ENCODE measurements around the gene PPARA. TPM values are rescaled to one million over a fixed set of nuclear protein-coding genes. Genes with fewer than 3 reads are reported as not detected.

Gene PPARA
- 10 to 100 TPM in 1 of 2 experiments, 1 to 10 TPM in 1; 9.1 to 11.8 TPM for total RNA-seq

GRCh38 chr22:46150034-46150654 is at the start of gene PPARA:
Gene PPARA (plus strand): TSS chr22:46150526. CDS start chr22:46198384, 47,858 bp downstream.
- CTCF ChIA-PET = interaction anchor here (1.3 kb wide), 1 partner anchor 144 kb away, joined by 4 read pairs; no protein-coding TSS in a partner anchor
- intact Hi-C loops (cut with micrococcal nuclease) = no loop called here
- DNase-seq = peak; percentile 83
- peak; percentile 87 for ATAC-seq
- Mint-ChIP-seq H3K4me1 (ENCODE audit: low read depth) (peaks cover 13% of the 10 kb centered on the region), H3K27ac (peak within 1 kb of the TSS; percentile 57), H3K27me3 (peaks cover 7% of the 10 kb centered on the region), H3K36me3 (ENCODE audit: low read depth) (peaks cover 10% of the 10 kb centered on the region), H3K9me3 (no peaks in the 10 kb centered on the region), H3K4me3 (peak within 1 kb of the TSS; percentile 75)
- TF ChIP-seq CTCF (IDR thresholded peaks at IDR 0.05) = no peak
- POLR2A ChIA-PET = interaction anchor here (0.6 to 1.8 kb wide), 3 partner anchors 100 to 969 kb away, joined by 3 to 7 read pairs (median 3); partner anchors contain the start of gene GTSE1

GRCh38 chr22:46102159-46102558 is 48.2 kb upstream of the PPARA start:
- Mint-ChIP-seq H3K9me3 (no peaks in the 10 kb centered on the region), H3K4me1 (ENCODE audit: low read depth) (no peaks in the 10 kb centered on the region), H3K27me3 (no peaks in the 10 kb centered on the region), H3K4me3 (no peak overlapping the region), H3K27ac (no peak overlapping the region), H3K36me3 (ENCODE audit: low read depth) (no peaks in the 10 kb centered on the region)
- intact Hi-C loops (cut with micrococcal nuclease) = no loop called here
- no peak for TF ChIP-seq CTCF (IDR thresholded peaks at IDR 0.05)
- DNase-seq = no peak
- CTCF ChIA-PET = no interaction called here
- no peak for ATAC-seq
- POLR2A ChIA-PET = no interaction called here

GRCh38 chr22:46102752-46103151 is 47.6 kb upstream of the PPARA start:
- no peak overlapping the region for H3K4me3 Mint-ChIP-seq
- H3K36me3 Mint-ChIP-seq (ENCODE audit: low read depth) = no peaks in the 10 kb centered on the region
- DNase-seq = no peak
- no peaks in the 10 kb centered on the region for H3K9me3 Mint-ChIP-seq
- no peak overlapping the region for H3K27ac Mint-ChIP-seq
- no peak for TF ChIP-seq CTCF (IDR thresholded peaks at IDR 0.05)
- no peaks in the 10 kb centered on the region for H3K4me1 Mint-ChIP-seq (ENCODE audit: low read depth)
- intact Hi-C loops (cut with micrococcal nuclease) = no loop called here
- no peak for ATAC-seq
- ChIA-PET POLR2A (no interaction called here), CTCF (no interaction called here)
- H3K27me3 Mint-ChIP-seq = no peaks in the 10 kb centered on the region

- DNase-seq = no peak
- H3K9me3 Mint-ChIP-seq = no peaks in the 10 kb centered on the region
- no peak for TF ChIP-seq CTCF (IDR thresholded peaks at IDR 0.05)
- H3K27me3 Mint-ChIP-seq = no peaks in the 10 kb centered on the region
- no peaks in the 10 kb centered on the region for H3K4me1 Mint-ChIP-seq (ENCODE audit: low read depth)
- H3K27ac Mint-ChIP-seq = no peak overlapping the region
- ATAC-seq = no peak
- ChIA-PET POLR2A (no interaction called here), CTCF (no interaction called here)
- no peak overlapping the region for H3K4me3 Mint-ChIP-seq
- intact Hi-C loops (cut with micrococcal nuclease) = no loop called here
- H3K36me3 Mint-ChIP-seq (ENCODE audit: low read depth) = no peaks in the 10 kb centered on the region
These were observed 47.1 kb upstream of the PPARA start for GRCh38 chr22:46103181-46103580.

GRCh38 chr22:46103664-46104063 is 46.7 kb upstream of the PPARA start:
- Mint-ChIP-seq H3K4me1 (ENCODE audit: low read depth) (no peaks in the 10 kb centered on the region), H3K27ac (no peak overlapping the region), H3K4me3 (no peak overlapping the region), H3K36me3 (ENCODE audit: low read depth) (no peaks in the 10 kb centered on the region), H3K27me3 (no peaks in the 10 kb centered on the region), H3K9me3 (no peaks in the 10 kb centered on the region)
- no peak for DNase-seq
- ATAC-seq = no peak
- POLR2A ChIA-PET = no interaction called here
- TF ChIP-seq CTCF (IDR thresholded peaks at IDR 0.05) = no peak
- CTCF ChIA-PET = no interaction called here
- intact Hi-C loops (cut with micrococcal nuclease) = no loop called here

Measured in activated CD8-positive, alpha-beta T cell treated with anti-CD3 and anti-CD28 coated beads for 36 hours (primary cell).